OCI-LY7 (cell line): ENCODE results near the gene AKAP10. TPM values are rescaled to one million over a fixed set of nuclear protein-coding genes. Genes with fewer than 3 reads are reported as not detected.
"Not testable (repeated sequence)": the region's sequence is repeated elsewhere in the genome, so short reads cannot be mapped to it uniquely, and the experiment has no call there.

Experiments used
- BruUV-seq: library from RNA; stranded (reverse); fragments of 400-500 nt; replicated peaks from 2 replicates; lab custom pipeline; 2021; lab: Mats Ljungman, UMichigan
- CTCF ChIA-PET: fragments of 300-600 bp; sonication (Branson Sonifier 250); formaldehyde crosslinking; loops from one replicate; lab custom pipeline; 2022; ENCODE audit warnings: antibody characterized with exemption; ENCODE audit not compliant: unreplicated experiment; lab: Charles Lee
- POLR2A ChIA-PET: fragments of 300-600 bp; sonication (Branson Sonifier 250); formaldehyde crosslinking; loops from one replicate; lab custom pipeline; 2022; ENCODE audit warnings: antibody characterized with exemption; lab: Charles Lee
- DNase-seq: peaks from one replicate; pipeline ENCODE4 v3.0.0-alpha.2; 2015; ENCODE audit warnings: low spot score
- H2AFZ ChIP-seq: fragments of 200-600 bp; sonication (generic), shearing (Covaris generic); 2 replicates; pipeline ENCODE4 v1.6.1; 2014; ENCODE audit warnings: mild to moderate bottlenecking, antibody characterized with exemption, low read length, moderate library complexity
- H3K27ac ChIP-seq: fragments of 200-600 bp; sonication (generic); 2 replicates; pipeline ENCODE4 v1.5.1; 2014; ENCODE audit warnings: mixed run types, low read depth, mild to moderate bottlenecking, moderate library complexity, low read length, inconsistent platforms; ENCODE audit not compliant: poor library complexity, severe bottlenecking
- H3K36me3 ChIP-seq: fragments of 200-600 bp; sonication (generic); 2 replicates; pipeline ENCODE4 v1.6.1; 2014; ENCODE audit warnings: mild to moderate bottlenecking, antibody characterized with exemption, low read length, moderate library complexity, mixed read lengths; ENCODE audit not compliant: insufficient read depth
- H3K4me1 ChIP-seq: fragments of 200-600 bp; sonication (generic); 2 replicates; pipeline ENCODE4 v1.5.1; 2014; ENCODE audit warnings: mild to moderate bottlenecking, low read length; ENCODE audit not compliant: insufficient read depth, poor library complexity, severe bottlenecking
- H3K4me2 ChIP-seq: fragments of 200-600 bp; sonication (generic); 2 replicates; pipeline ENCODE4 v1.6.1; 2014; ENCODE audit warnings: mild to moderate bottlenecking, low read length
- H3K4me3 ChIP-seq: fragments of 200-600 bp; sonication (generic); 2 replicates; pipeline ENCODE4 v1.5.1; 2014; ENCODE audit warnings: mild to moderate bottlenecking, low read depth, low read length; ENCODE audit not compliant: poor library complexity, severe bottlenecking
- H3K79me2 ChIP-seq: fragments of 200-600 bp; sonication (generic); 2 replicates; pipeline ENCODE4 v1.6.1; 2016; ENCODE audit warnings: low read depth, mild to moderate bottlenecking, low read length, moderate library complexity, mixed read lengths; ENCODE audit not compliant: insufficient read depth
- H3K9me2 ChIP-seq: fragments of 200-600 bp; sonication (generic); 2 replicates; pipeline ENCODE4 v1.6.1; 2016; ENCODE audit warnings: mild to moderate bottlenecking, low read length, mixed read lengths; ENCODE audit not compliant: insufficient read depth
- H3K9me3 ChIP-seq: fragments of 200-600 bp; sonication (generic); 2 replicates; pipeline ENCODE4 v1.6.1; 2014; ENCODE audit warnings: mild to moderate bottlenecking, mixed run types, low read length, mixed read lengths
- H4K20me1 ChIP-seq: fragments of 200-600 bp; sonication (generic); 2 replicates; pipeline ENCODE4 v1.6.1; 2014; ENCODE audit warnings: mild to moderate bottlenecking, antibody characterized with exemption, low read length, moderate library complexity, mixed read lengths; ENCODE audit not compliant: insufficient read depth
- EZH2phosphoT487 ChIP-seq: fragments of 200-600 bp; sonication (generic); IDR thresholded peaks from 2 replicates; pipeline ENCODE4 v1.6.1; 2018; ENCODE audit warnings: low read depth, borderline replicate concordance, mild to moderate bottlenecking, mixed run types, antibody characterized with exemption, low read length, moderate library complexity, mixed read lengths
- intact Hi-C: fragments of 100-400 bp; cut with micrococcal nuclease; formaldehyde crosslinking; loops from one replicate; pipeline ENCODE4 v1.10.0; 2022; ENCODE audit not compliant: unreplicated experiment
- total RNA-seq, 2 experiments: library from RNA; depleted of rRNA in 1 of 2; stranded (reverse); fragments of >200 nt in 1 of 2; shearing (Covaris generic) in 1 of 2; gene quantifications; 2 replicates each; pipeline ENCODE4 v1.2.3, GENCODE V29; 2014 to 2022
- TF ChIP-seq, protein P1 (sequence below): fragments of 200-600 bp; sonication (generic); conservative IDR thresholded peaks from 2 replicates; pipeline ENCODE4 v1.5.1; 2014; ENCODE audit warnings: mild to moderate bottlenecking, antibody characterized with exemption, low read length, moderate library complexity, mixed read lengths

Gene AKAP10
- total RNA-seq, 2 experiments from 2014 or later = 20.5 to 35.7 TPM

DNA sequence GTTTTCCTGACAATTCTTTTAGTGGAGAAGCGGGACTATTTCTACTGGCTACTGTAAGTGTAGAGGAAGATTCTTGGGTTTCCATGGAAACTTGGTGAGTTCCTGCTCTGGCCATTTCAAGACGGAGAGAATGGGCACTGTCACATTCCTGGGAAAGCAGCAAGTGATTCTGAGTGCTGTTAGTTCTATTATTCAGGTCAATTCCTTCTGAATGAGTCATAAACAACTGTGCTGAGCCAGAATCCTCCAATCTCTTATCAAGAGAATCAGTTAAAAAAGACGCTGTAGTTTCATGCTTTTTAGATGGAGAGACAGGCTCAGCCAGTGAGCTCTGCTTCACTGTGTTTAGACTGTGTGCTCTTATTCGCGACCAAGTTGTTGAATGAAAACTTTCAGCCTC, 19.6 kb downstream of the AKAP10 start:
- Histone ChIP-seq H3K9me2 (no peaks in the 10 kb centered on the region), H3K4me1 (no peaks in the 10 kb centered on the region), H3K79me2 (peaks cover 71% of the 10 kb centered on the region), H2AFZ (no peak overlapping the region), H3K4me2 (no peak overlapping the region), H3K27ac (no peak overlapping the region), H3K4me3 (no peak overlapping the region), H3K9me3 (peaks cover 4% of the 10 kb centered on the region; the same call in 1 of the 2 replicates), H3K36me3 (peaks cover 98% of the 10 kb centered on the region), H4K20me1 (no peaks in the 10 kb centered on the region)
- ChIA-PET CTCF (no interaction called here), POLR2A (no interaction called here)
- DNase-seq = no peak
- intact Hi-C loops = no loop called here
- TF ChIP-seq, protein P1, sequence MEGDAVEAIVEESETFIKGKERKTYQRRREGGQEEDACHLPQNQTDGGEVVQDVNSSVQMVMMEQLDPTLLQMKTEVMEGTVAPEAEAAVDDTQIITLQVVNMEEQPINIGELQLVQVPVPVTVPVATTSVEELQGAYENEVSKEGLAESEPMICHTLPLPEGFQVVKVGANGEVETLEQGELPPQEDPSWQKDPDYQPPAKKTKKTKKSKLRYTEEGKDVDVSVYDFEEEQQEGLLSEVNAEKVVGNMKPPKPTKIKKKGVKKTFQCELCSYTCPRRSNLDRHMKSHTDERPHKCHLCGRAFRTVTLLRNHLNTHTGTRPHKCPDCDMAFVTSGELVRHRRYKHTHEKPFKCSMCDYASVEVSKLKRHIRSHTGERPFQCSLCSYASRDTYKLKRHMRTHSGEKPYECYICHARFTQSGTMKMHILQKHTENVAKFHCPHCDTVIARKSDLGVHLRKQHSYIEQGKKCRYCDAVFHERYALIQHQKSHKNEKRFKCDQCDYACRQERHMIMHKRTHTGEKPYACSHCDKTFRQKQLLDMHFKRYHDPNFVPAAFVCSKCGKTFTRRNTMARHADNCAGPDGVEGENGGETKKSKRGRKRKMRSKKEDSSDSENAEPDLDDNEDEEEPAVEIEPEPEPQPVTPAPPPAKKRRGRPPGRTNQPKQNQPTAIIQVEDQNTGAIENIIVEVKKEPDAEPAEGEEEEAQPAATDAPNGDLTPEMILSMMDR = no peak
- no peak for TF ChIP-seq EZH2phosphoT487
- BruUV-seq = no TSS peak

DNA sequence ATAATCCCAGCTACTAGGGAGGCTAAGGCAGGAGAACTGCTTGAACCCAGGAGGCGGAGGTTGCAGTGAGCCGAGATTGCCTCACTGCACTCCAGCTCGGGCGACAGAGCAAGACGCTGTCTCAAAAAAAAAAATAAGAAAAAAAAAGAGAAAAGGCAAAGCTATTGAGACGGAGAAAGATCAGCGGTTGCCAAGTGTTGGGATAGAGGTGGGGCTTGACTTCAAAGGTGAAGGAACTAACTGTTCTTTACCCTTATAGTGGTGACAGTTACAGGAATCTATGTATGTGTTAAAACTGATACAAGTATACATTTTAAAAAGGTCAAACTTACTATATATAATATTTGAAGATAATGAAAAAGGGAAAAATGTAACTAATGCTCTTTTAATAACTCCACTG, 22.5 kb downstream of the AKAP10 start:
- Histone ChIP-seq H3K27ac (no peak overlapping the region), H2AFZ (no peak overlapping the region), H3K4me1 (no peaks in the 10 kb centered on the region), H3K79me2 (peaks cover 79% of the 10 kb centered on the region), H3K4me3 (no peak overlapping the region), H3K36me3 (peaks cover 82% of the 10 kb centered on the region), H3K9me3 (peaks cover 4% of the 10 kb centered on the region; the same call in 1 of the 2 replicates), H3K4me2 (no peak overlapping the region), H4K20me1 (no peaks in the 10 kb centered on the region), H3K9me2 (no peaks in the 10 kb centered on the region)
- BruUV-seq = no TSS peak
- POLR2A ChIA-PET = interaction anchor here (0.6 to 0.7 kb wide), 2 partner anchors 282 to 354 kb away, joined by 3 to 4 read pairs; no protein-coding TSS in a partner anchor
- intact Hi-C loops = no loop called here
- TF ChIP-seq, protein P1 = no peak
- no peak for TF ChIP-seq EZH2phosphoT487
- DNase-seq = no peak
- CTCF ChIA-PET = no interaction called here

DNA sequence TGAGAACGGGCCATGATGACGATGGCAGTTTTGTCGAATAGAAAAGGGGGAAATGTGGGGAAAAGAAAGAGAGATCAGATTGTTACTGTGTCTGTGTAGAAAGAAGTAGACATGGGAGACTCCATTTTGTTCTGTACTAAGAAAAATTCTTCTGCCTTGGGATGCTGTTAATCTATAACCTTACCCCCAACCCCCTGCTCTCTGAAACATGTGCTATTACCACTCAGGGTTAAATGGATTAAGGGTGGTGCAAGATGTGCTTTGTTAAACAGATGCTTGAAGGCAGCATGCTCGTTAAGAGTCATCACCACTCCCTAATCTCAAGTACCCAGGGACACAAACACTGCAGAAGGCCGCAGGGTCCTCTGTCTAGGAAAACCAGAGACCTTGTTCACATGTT, 26.2 kb downstream of the AKAP10 start:
- peaks cover 11% of the 10 kb centered on the region for H3K4me1 ChIP-seq
- POLR2A ChIA-PET, CTCF ChIA-PET, H3K9me2 ChIP-seq, H3K4me2 ChIP-seq, H3K4me3 ChIP-seq, DNase-seq, intact Hi-C loops, BruUV-seq, H3K27ac ChIP-seq, H4K20me1 ChIP-seq, H3K9me3 ChIP-seq, H2AFZ ChIP-seq: not testable (repeated sequence)
- peaks cover 81% of the 10 kb centered on the region for H3K36me3 ChIP-seq
- H3K79me2 ChIP-seq = peaks cover 81% of the 10 kb centered on the region

DNA sequence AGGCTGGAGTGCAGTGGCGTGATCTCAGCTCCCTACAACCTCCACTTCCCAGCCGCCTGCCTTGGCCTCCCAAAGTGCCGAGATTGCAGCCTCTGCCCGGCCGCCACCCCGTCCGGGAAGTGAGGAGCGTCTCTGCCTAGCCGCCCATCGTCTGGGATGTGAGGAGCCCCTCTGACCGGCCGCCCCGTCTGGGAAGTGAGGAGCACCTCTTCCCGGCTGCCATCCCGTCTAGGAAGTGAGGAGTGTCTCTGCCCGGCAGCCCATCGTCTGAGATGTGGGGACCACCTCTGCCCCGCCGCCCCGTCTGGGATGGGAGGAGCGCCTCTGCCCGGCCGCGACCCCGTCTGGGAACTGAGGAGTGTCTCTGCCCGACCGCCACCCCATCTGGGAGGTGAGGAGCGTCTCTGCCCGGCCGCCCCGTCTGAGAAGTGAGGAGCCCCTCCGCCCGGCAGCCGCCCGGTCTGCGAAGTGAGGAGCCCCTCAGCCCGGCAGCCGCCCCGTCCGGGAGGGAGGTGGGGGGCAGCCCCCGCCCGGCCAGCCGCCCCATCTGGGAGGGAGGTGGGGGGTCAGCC, 26.9 kb downstream of the AKAP10 start:
- H2AFZ ChIP-seq, H4K20me1 ChIP-seq, H3K9me2 ChIP-seq, H3K4me2 ChIP-seq, CTCF ChIA-PET, H3K9me3 ChIP-seq, H3K4me3 ChIP-seq, BruUV-seq, POLR2A ChIA-PET, H3K27ac ChIP-seq, DNase-seq, intact Hi-C loops: not testable (repeated sequence)
- H3K4me1 ChIP-seq = peaks cover 11% of the 10 kb centered on the region
- peaks cover 79% of the 10 kb centered on the region for H3K36me3 ChIP-seq
- peaks cover 76% of the 10 kb centered on the region for H3K79me2 ChIP-seq
